Stimulated activated memory B cell treated with anti-CD40 and anti-IgM and Interleukin-4, amounts not matched to agents 10 μg/mL and 1 μg/mL and 100 μg/mL, for 72 hours (primary cell): Measurements from ENCODE around the gene MOK.
"Not testable (repeated sequence)": the region's sequence is repeated elsewhere in the genome, so short reads cannot be mapped to it uniquely, and the experiment has no call there.

ENCODE experiments used
- ATAC-seq: fragments of 150-1000 bp; cut with Tn5 transposase; 2 replicates; pipeline ENCODE4 v1.10.0; 2021
- H3K27ac Mint-ChIP-seq: one replicate; pipeline ENCODE4 v1.8.0; 2022; ENCODE audit warnings: mild to moderate bottlenecking, mixed read lengths
- H3K27me3 Mint-ChIP-seq: one replicate; pipeline ENCODE4 v1.8.0; 2022; ENCODE audit warnings: mixed read lengths
- H3K36me3 Mint-ChIP-seq: one replicate; pipeline ENCODE4 v1.8.0; 2022; ENCODE audit warnings: mixed read lengths
- H3K4me1 Mint-ChIP-seq: one replicate; pipeline ENCODE4 v1.8.0; 2022; ENCODE audit warnings: mixed read lengths
- H3K4me3 Mint-ChIP-seq: one replicate; pipeline ENCODE4 v1.8.0; 2022; ENCODE audit warnings: mild to moderate bottlenecking, moderate library complexity, mixed read lengths
- H3K9me3 Mint-ChIP-seq: one replicate; pipeline ENCODE4 v1.8.0; 2022; ENCODE audit warnings: mixed read lengths

The MOK gene

GRCh38 chr14:102316338-102316742, 11.4 kb upstream of the MOK start:
- Mint-ChIP-seq H3K27me3 (no peaks in the 10 kb centered on the region), H3K4me3 (peak overlapping the region; percentile 89), H3K4me1 (peaks cover 61% of the 10 kb centered on the region)

GRCh38 chr14:102315121-102315520, 10.2 kb upstream of the MOK start:
- Mint-ChIP-seq H3K4me3 (peak overlapping the region; percentile 92), H3K36me3 (no peaks in the 10 kb centered on the region), H3K9me3 (no peaks in the 10 kb centered on the region), H3K27ac (no peak overlapping the region), H3K27me3 (no peaks in the 10 kb centered on the region), H3K4me1 (peaks cover 54% of the 10 kb centered on the region)
- no peak for ATAC-seq

More at GRCh38 chr14:102316338-102316742, 11.4 kb upstream of the MOK start:
- peak overlapping the region; percentile 93 for H3K27ac Mint-ChIP-seq
- H3K36me3 Mint-ChIP-seq: no peaks in the 10 kb centered on the region
- H3K9me3 Mint-ChIP-seq: no peaks in the 10 kb centered on the region
- no peak for ATAC-seq

- H3K27ac Mint-ChIP-seq: peak overlapping the region; percentile 57
- H3K9me3 Mint-ChIP-seq: no peaks in the 10 kb centered on the region
- H3K36me3 Mint-ChIP-seq: no peaks in the 10 kb centered on the region
- peak overlapping the region; percentile 92 for H3K4me3 Mint-ChIP-seq
- peaks cover 52% of the 10 kb centered on the region for H3K4me1 Mint-ChIP-seq
- no peaks in the 10 kb centered on the region for H3K27me3 Mint-ChIP-seq
- ATAC-seq: peak; percentile 83
Observed at GRCh38 chr14:102314242-102315011, 9.5 kb upstream of the MOK start.

- Mint-ChIP-seq H3K9me3 (no peaks in the 10 kb centered on the region), H3K36me3 (no peaks in the 10 kb centered on the region), H3K27me3 (no peaks in the 10 kb centered on the region), H3K27ac (no peak overlapping the region), H3K4me1 (peaks cover 13% of the 10 kb centered on the region), H3K4me3 (peak overlapping the region; percentile 28)
- ATAC-seq: no peak
Observed at GRCh38 chr14:102303664-102304063, 1.3 kb downstream of the MOK start.

- H3K27me3 Mint-ChIP-seq, H3K9me3 Mint-ChIP-seq, H3K36me3 Mint-ChIP-seq, H3K27ac Mint-ChIP-seq, H3K4me3 Mint-ChIP-seq, ATAC-seq, H3K4me1 Mint-ChIP-seq: not testable (repeated sequence)
Observed at GRCh38 chr14:102298303-102299070, 6.5 kb downstream of the MOK start.

GRCh38 chr14:102297436-102298170, 7.4 kb downstream of the MOK start:
- Mint-ChIP-seq H3K4me3 (no peak overlapping the region), H3K4me1 (no peaks in the 10 kb centered on the region), H3K36me3 (no peaks in the 10 kb centered on the region), H3K27ac (no peak overlapping the region), H3K27me3 (no peaks in the 10 kb centered on the region), H3K9me3 (no peaks in the 10 kb centered on the region)
- ATAC-seq: peak; percentile 12

- Mint-ChIP-seq H3K27me3 (no peaks in the 10 kb centered on the region), H3K27ac (no peak overlapping the region), H3K4me1 (no peaks in the 10 kb centered on the region), H3K36me3 (no peaks in the 10 kb centered on the region), H3K9me3 (no peaks in the 10 kb centered on the region), H3K4me3 (no peak overlapping the region)
- no peak for ATAC-seq
Observed at GRCh38 chr14:102295270-102295669, 9.7 kb downstream of the MOK start.

GRCh38 chr14:102293781-102294180, 11.2 kb downstream of the MOK start:
- H3K4me3 Mint-ChIP-seq: no peak overlapping the region
- H3K9me3 Mint-ChIP-seq: no peaks in the 10 kb centered on the region
- no peak for ATAC-seq
- no peaks in the 10 kb centered on the region for H3K36me3 Mint-ChIP-seq
- no peaks in the 10 kb centered on the region for H3K27me3 Mint-ChIP-seq
- no peak overlapping the region for H3K27ac Mint-ChIP-seq
- no peaks in the 10 kb centered on the region for H3K4me1 Mint-ChIP-seq

GRCh38 chr14:102292441-102292840, 12.5 kb downstream of the MOK start:
- H3K4me3 Mint-ChIP-seq: no peak overlapping the region
- no peaks in the 10 kb centered on the region for H3K9me3 Mint-ChIP-seq

GRCh38 chr14:102288139-102288538, 16.8 kb downstream of the MOK start:
- Mint-ChIP-seq H3K4me1 (no peaks in the 10 kb centered on the region), H3K4me3 (no peak overlapping the region), H3K27ac (no peak overlapping the region), H3K36me3 (no peaks in the 10 kb centered on the region), H3K9me3 (no peaks in the 10 kb centered on the region), H3K27me3 (no peaks in the 10 kb centered on the region)
- no peak for ATAC-seq

More at GRCh38 chr14:102292441-102292840, 12.5 kb downstream of the MOK start:
- Mint-ChIP-seq H3K27me3 (no peaks in the 10 kb centered on the region), H3K4me1 (no peaks in the 10 kb centered on the region), H3K36me3 (no peaks in the 10 kb centered on the region), H3K27ac (no peak overlapping the region)
- ATAC-seq: no peak

- ATAC-seq: no peak
- H3K4me3 Mint-ChIP-seq: no peak overlapping the region
- no peaks in the 10 kb centered on the region for H3K4me1 Mint-ChIP-seq
- no peaks in the 10 kb centered on the region for H3K36me3 Mint-ChIP-seq
- no peak overlapping the region for H3K27ac Mint-ChIP-seq
- no peaks in the 10 kb centered on the region for H3K27me3 Mint-ChIP-seq
- no peaks in the 10 kb centered on the region for H3K9me3 Mint-ChIP-seq
Observed at GRCh38 chr14:102285106-102285505, 19.9 kb downstream of the MOK start.

GRCh38 chr14:102283631-102284129, 21.3 kb downstream of the MOK start:
- H3K4me1 Mint-ChIP-seq: no peaks in the 10 kb centered on the region
- no peak overlapping the region for H3K4me3 Mint-ChIP-seq
- H3K9me3 Mint-ChIP-seq: no peaks in the 10 kb centered on the region
- ATAC-seq: no peak
- H3K27me3 Mint-ChIP-seq: no peaks in the 10 kb centered on the region
- H3K27ac Mint-ChIP-seq: no peak overlapping the region
- no peaks in the 10 kb centered on the region for H3K36me3 Mint-ChIP-seq

- Mint-ChIP-seq H3K4me1 (no peaks in the 10 kb centered on the region), H3K27me3 (no peaks in the 10 kb centered on the region), H3K36me3 (no peaks in the 10 kb centered on the region), H3K9me3 (no peaks in the 10 kb centered on the region), H3K4me3 (no peak overlapping the region), H3K27ac (no peak overlapping the region)
- ATAC-seq: no peak
Observed at GRCh38 chr14:102282751-102283465, 22.1 kb downstream of the MOK start.

GRCh38 chr14:102280376-102280962, 24.5 kb downstream of the MOK start:
- no peaks in the 10 kb centered on the region for H3K9me3 Mint-ChIP-seq
- H3K4me3 Mint-ChIP-seq: no peak overlapping the region
- H3K36me3 Mint-ChIP-seq: no peaks in the 10 kb centered on the region
- H3K4me1 Mint-ChIP-seq: no peaks in the 10 kb centered on the region
- no peaks in the 10 kb centered on the region for H3K27me3 Mint-ChIP-seq
- ATAC-seq: no peak
- H3K27ac Mint-ChIP-seq: no peak overlapping the region
